Activated CD8-positive, alpha-beta T cell treated with anti-CD3 and anti-CD28 coated beads for 36 hours (primary cell): ENCODE measurements around the gene PDZRN4. TPM values are rescaled to one million over a fixed set of nuclear protein-coding genes. Genes with fewer than 3 reads are reported as not detected.

ENCODE experiments used
- ATAC-seq: fragments of 200-7000 bp; cut with Tn5 transposase; one replicate; pipeline ENCODE4 v1.10.0; 2021; ENCODE audit warnings: mild to moderate bottlenecking, moderate library complexity
- CTCF ChIA-PET: fragments of 350-600 bp; sonication (Branson Sonifier 250); formaldehyde crosslinking; loops from one replicate; lab custom pipeline; 2021; ENCODE audit warnings: antibody characterized with exemption; lab: Charles Lee
- POLR2A ChIA-PET: fragments of 350-600 bp; sonication (Branson Sonifier 250); formaldehyde crosslinking; loops from one replicate; lab custom pipeline; 2021; ENCODE audit warnings: antibody characterized with exemption; lab: Charles Lee
- DNase-seq: peaks from one replicate; pipeline ENCODE4 v3.0.0-alpha.2; 2020
- H3K27ac Mint-ChIP-seq: one replicate; pipeline ENCODE4 v1.8.0; 2021; ENCODE audit warnings: mild to moderate bottlenecking, mixed read lengths
- H3K27me3 Mint-ChIP-seq: one replicate; pipeline ENCODE4 v1.8.0; 2021; ENCODE audit warnings: mixed read lengths
- H3K36me3 Mint-ChIP-seq: one replicate; pipeline ENCODE4 v1.8.0; 2021; ENCODE audit warnings: low read depth, mixed read lengths
- H3K4me1 Mint-ChIP-seq: one replicate; pipeline ENCODE4 v1.8.0; 2021; ENCODE audit warnings: low read depth, mixed read lengths
- H3K4me3 Mint-ChIP-seq: one replicate; pipeline ENCODE4 v1.8.0; 2021; ENCODE audit warnings: mild to moderate bottlenecking, moderate library complexity, mixed read lengths
- H3K9me3 Mint-ChIP-seq: one replicate; pipeline ENCODE4 v1.8.0; 2021; ENCODE audit warnings: mixed read lengths
- CTCF ChIP-seq: fragments of 200-600 bp; IDR thresholded peaks from one replicate; pipeline ENCODE4 v1.8.0; 2022; ENCODE audit warnings: antibody characterized with exemption, mild to moderate bottlenecking
- intact Hi-C: fragments of 100-400 bp; cut with micrococcal nuclease; formaldehyde crosslinking; loops from one replicate; pipeline ENCODE4 v1.10.0; 2022
- total RNA-seq, 2 experiments: library from RNA; stranded (reverse); gene quantifications; one replicate each; pipeline ENCODE4 v1.2.3, GENCODE V29; 2021

Gene PDZRN4
- total RNA-seq, 2 experiments from 2014 or later, result not detected

- no peak for ATAC-seq
- Mint-ChIP-seq H3K36me3 (no peaks in the 10 kb centered on the region), H3K9me3 (no peaks in the 10 kb centered on the region), H3K4me1 (no peaks in the 10 kb centered on the region), H3K27ac (no peak overlapping the region), H3K4me3 (no peak overlapping the region), H3K27me3 (no peaks in the 10 kb centered on the region)
- no peak for TF ChIP-seq CTCF
- intact Hi-C loops, result no loop called here
- POLR2A ChIA-PET, result no interaction called here
- no peak for DNase-seq
- CTCF ChIA-PET, result no interaction called here
Observed at GRCh38 chr12:41465526-41465925, 277.4 kb downstream of the PDZRN4 start.

- DNase-seq, result no peak
- ATAC-seq, result no peak
- Mint-ChIP-seq H3K4me3 (no peak overlapping the region), H3K27me3 (no peaks in the 10 kb centered on the region), H3K4me1 (no peaks in the 10 kb centered on the region), H3K27ac (no peak overlapping the region), H3K36me3 (no peaks in the 10 kb centered on the region), H3K9me3 (no peaks in the 10 kb centered on the region)
- intact Hi-C loops, result no loop called here
- POLR2A ChIA-PET, result interaction anchor here (0.7 kb wide), 1 partner anchor 63 kb away, joined by 3 read pairs; no protein-coding TSS in a partner anchor
- TF ChIP-seq CTCF, result no peak
- CTCF ChIA-PET, result no interaction called here
Observed at GRCh38 chr12:41466300-41466699, 278.2 kb downstream of the PDZRN4 start.

DNA sequence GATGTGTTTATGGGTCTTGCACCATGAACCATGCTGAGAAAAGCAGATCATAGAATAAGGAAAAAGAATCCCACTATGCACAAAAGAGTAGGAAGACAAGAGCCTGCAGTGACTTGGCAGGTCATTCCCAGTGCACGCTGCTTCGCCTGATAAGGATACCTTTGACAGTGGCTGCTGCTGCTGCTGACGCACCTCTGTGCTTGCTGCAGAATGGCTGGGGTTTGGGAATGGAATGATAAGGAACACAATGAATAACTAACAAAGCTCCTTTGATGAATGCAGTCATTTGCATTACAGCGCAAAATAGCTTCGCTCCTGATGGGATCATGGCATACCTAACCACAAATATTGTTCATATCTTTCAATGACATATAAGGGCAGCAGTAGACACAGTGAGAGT lies 278.7 kb downstream of the PDZRN4 start:
- CTCF ChIA-PET, result no interaction called here
- no peaks in the 10 kb centered on the region for H3K4me1 Mint-ChIP-seq
- intact Hi-C loops, result no loop called here
- no peak for ATAC-seq
- no peak overlapping the region for H3K4me3 Mint-ChIP-seq
- no peaks in the 10 kb centered on the region for H3K9me3 Mint-ChIP-seq
- no peaks in the 10 kb centered on the region for H3K27me3 Mint-ChIP-seq
- no peak overlapping the region for H3K27ac Mint-ChIP-seq
- POLR2A ChIA-PET, result interaction anchor here (0.7 kb wide), 1 partner anchor 62 kb away, joined by 3 read pairs; no protein-coding TSS in a partner anchor
- DNase-seq, result no peak
- no peaks in the 10 kb centered on the region for H3K36me3 Mint-ChIP-seq
- TF ChIP-seq CTCF, result no peak

- no peaks in the 10 kb centered on the region for H3K27me3 Mint-ChIP-seq
- H3K36me3 Mint-ChIP-seq, result no peaks in the 10 kb centered on the region
- no peaks in the 10 kb centered on the region for H3K9me3 Mint-ChIP-seq
- ChIA-PET CTCF (no interaction called here), POLR2A (no interaction called here)
- DNase-seq (no peak), ATAC-seq (no peak)
- no peak overlapping the region for H3K4me3 Mint-ChIP-seq
- intact Hi-C loops, result no loop called here
- no peak overlapping the region for H3K27ac Mint-ChIP-seq
- no peak for TF ChIP-seq CTCF
- no peaks in the 10 kb centered on the region for H3K4me1 Mint-ChIP-seq
Observed at GRCh38 chr12:41467591-41468325, 279.6 kb downstream of the PDZRN4 start.

DNA sequence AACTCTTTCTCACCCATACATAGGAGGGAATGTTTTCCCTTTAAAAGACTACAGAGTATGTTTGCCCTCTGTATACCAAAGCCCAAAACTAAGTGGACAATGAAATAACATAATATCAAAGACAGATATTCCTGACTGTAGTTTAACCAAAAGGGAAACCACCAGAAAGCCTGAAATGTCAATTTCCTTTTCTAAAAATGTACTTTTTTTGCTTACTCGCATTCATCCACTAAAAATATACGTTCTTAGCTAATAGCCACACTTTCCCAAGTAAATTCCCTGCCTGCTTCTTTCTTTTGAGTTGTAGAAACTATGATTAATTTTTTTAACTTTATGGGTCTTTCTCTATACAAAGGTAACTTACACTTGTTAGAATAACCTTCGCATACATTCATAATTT lies 280.2 kb downstream of the PDZRN4 start:
- ATAC-seq (no peak), DNase-seq (no peak)
- CTCF ChIA-PET, result no interaction called here
- Mint-ChIP-seq H3K9me3 (no peaks in the 10 kb centered on the region), H3K36me3 (no peaks in the 10 kb centered on the region), H3K4me3 (no peak overlapping the region), H3K4me1 (no peaks in the 10 kb centered on the region), H3K27me3 (no peaks in the 10 kb centered on the region), H3K27ac (no peak overlapping the region)
- intact Hi-C loops, result no loop called here
- POLR2A ChIA-PET, result no interaction called here
- TF ChIP-seq CTCF, result no peak
